Heart left ventricle (tissue), 16 donors: ENCODE measurements around the gene KRT39. TPM values are rescaled to one million over a fixed set of nuclear protein-coding genes. Genes with fewer than 3 reads are reported as not detected.

Experiments used
- ATAC-seq, 4 donors: fragments of 200-7000 bp; cut with Tn5 transposase; one replicate each; pipeline ENCODE4 v1.9.1; 2020 to 2022; ENCODE audit warnings: moderate library complexity in 4 of 4, mild to moderate bottlenecking in 3 of 4, moderate number of reproducible peaks in 1 of 4
- DNase-seq, 5 donors: peaks; one replicate each; pipeline ENCODE4 v3.0.0-alpha.2; 2020
- H3K27ac ChIP-seq, 12 donors: fragments of 200-600 bp; sonication (generic) in 4 of 12; one replicate each; pipeline versions ENCODE4 v1.5.0 to v1.8.0; 2016 to 2022; ENCODE audit warnings: mild to moderate bottlenecking in 2 of 12
- H3K27me3 ChIP-seq, 9 donors: fragments of 200-600 bp; sonication (generic) in 2 of 9; one replicate each; pipeline versions ENCODE4 v1.5.1 to v1.8.0; 2016 to 2022; ENCODE audit warnings: mild to moderate bottlenecking in 3 of 9
- H3K36me3 ChIP-seq, 9 donors: fragments of 200-600 bp; sonication (generic) in 2 of 9; one replicate each; pipeline versions ENCODE4 v1.5.0 to v1.8.0; 2018 to 2022; ENCODE audit warnings: mild to moderate bottlenecking in 2 of 9
- H3K4me1 ChIP-seq, 12 donors: fragments of 200-600 bp; sonication (generic) in 4 of 12; one replicate each; pipeline versions ENCODE4 v1.5.0 to v1.8.0; 2016 to 2022; ENCODE audit warnings: mild to moderate bottlenecking in 3 of 12
- H3K4me3 ChIP-seq, 12 donors: fragments of 200-600 bp; sonication (generic) in 4 of 12; one replicate each; pipeline versions ENCODE4 v1.5.0 to v1.8.0; 2017 to 2022; ENCODE audit warnings: mild to moderate bottlenecking in 9 of 12, moderate library complexity in 4 of 12
- H3K9me3 ChIP-seq, 12 donors: fragments of 200-600 bp; sonication (generic) in 4 of 12; one replicate each; pipeline versions ENCODE4 v1.5.0 to v1.8.0; 2016 to 2022; ENCODE audit warnings: mild to moderate bottlenecking in 1 of 12
- POLR2A ChIP-seq, 2 donors: fragments of 450-650 bp; IDR thresholded peaks; one replicate each; pipeline ENCODE4 v1.6.1; 2017; ENCODE audit warnings: antibody characterized with exemption in 2 of 2, mild to moderate bottlenecking in 2 of 2, moderate library complexity in 2 of 2
- WGBS, 4 donors: extraction: QIAGEN DNeasy Blood & Tissue Kit in 2 of 4; methylation state at CpG; one replicate each; pipeline versions ENCODE4 v1.1.5 to v1.1.7; 2013 to 2018; 5-methylcytosine and 5-hydroxymethylcytosine counted together
- intact Hi-C, 10 donors: fragments of 100-400 bp; cut with DNase I; formaldehyde crosslinking; loops; one replicate each; pipeline versions ENCODE4 v1.11.1 to v1.14.2; 2022
- long read RNA-seq, 3 donors: library from polyadenylated mRNA; unstranded; transcript quantifications; one replicate each; pipeline ENCODE4 v2.0.0, GENCODE V29; 2020 to 2021
- polyA plus RNA-seq, 2 donors: library from polyadenylated mRNA; stranded (reverse); fragments of 200-250 nt; gene quantifications; one replicate each; pipeline ENCODE4 v1.2.3, GENCODE V29; 2013
- total RNA-seq, 9 donors: library from RNA; depleted of rRNA in 2 of 9; stranded (reverse); fragments of >200 nt in 2 of 9; fragmentation: NEBNext Ultra II Directional in 3 of 9; extraction: Animal tissue kit (Norgen Biotek cat#: 25700) in 3 of 9; gene quantifications; one replicate each; pipeline versions ENCODE4 v1.1.0 to v1.2.4, GENCODE V29; 2016 to 2023
- TF ChIP-seq, protein P1 (sequence below), 12 donors: fragments of 200-600 bp; sonication (generic) in 4 of 12; IDR thresholded peaks; one replicate each; pipeline versions ENCODE4 v1.5.0 to v1.8.0; 2018 to 2022; ENCODE audit warnings: antibody characterized with exemption in 12 of 12, mild to moderate bottlenecking in 5 of 12
- donor health status: ischemic (EF 13 %, LVEDD 7.1; RV severe dilation, severe dysfunction).
- donor health status: healthy with polysubstance abuse.
- donor health status: DM: no; HTN: yes; CAD: no.
- donor health status: DM: no; HTN: no; CAD: no.
- donor health status: ischemic (EF 25% LVEDD 6.9; RV normal size, moderate dysfunction).
- donor health status: ischemic (EF 25% LVEDD 5.7; RV mildly dilated, moderate dysfunction).
- donor health status: healthy.
- donor health status: DM: yes; HTN: yes; CAD: no.
- donor health status: ischemic (EF 35%, LVEDD 5.7; RV mildly dilated, moderate dysfunction).
- donor health status: nonischemic (EF 11% LVEDD 7.7; RV severe dilation, severe dysfunction).
- donor health status: DM: yes; HTN: yes; CAD: no.
- donor health status: PGD.
- donor health status: ischemic (EF 29% LVEDD 5.4; RV normal size, mild dysfunction).
- donor health status: nonischemic (EF 23%, LVEDD 6.1; RV moderate dilation, normal function).

The KRT39 gene
- total RNA-seq (not detected), polyA plus RNA-seq (not detected)
- long read RNA-seq, donor 1 = 0 reads
- long read RNA-seq, donor 2 = 0 reads
- long read RNA-seq, donor 3 = 0 reads

GRCh38 chr17:40966848-40967247 is at the start of gene KRT39:
KRT39 (minus strand) TSS chr17:40966948; CDS start chr17:40966856, 92 bp downstream.
- H3K9me3 ChIP-seq = peaks cover 0 to 3% (median 0%) of the 10 kb centered on the region in 12 donors
- no peaks in the 10 kb centered on the region for H3K4me1 ChIP-seq
- ATAC-seq (no peak), DNase-seq (no peak)
- no peak within 1 kb of the TSS for H3K27ac ChIP-seq
- TF ChIP-seq, protein P1, sequence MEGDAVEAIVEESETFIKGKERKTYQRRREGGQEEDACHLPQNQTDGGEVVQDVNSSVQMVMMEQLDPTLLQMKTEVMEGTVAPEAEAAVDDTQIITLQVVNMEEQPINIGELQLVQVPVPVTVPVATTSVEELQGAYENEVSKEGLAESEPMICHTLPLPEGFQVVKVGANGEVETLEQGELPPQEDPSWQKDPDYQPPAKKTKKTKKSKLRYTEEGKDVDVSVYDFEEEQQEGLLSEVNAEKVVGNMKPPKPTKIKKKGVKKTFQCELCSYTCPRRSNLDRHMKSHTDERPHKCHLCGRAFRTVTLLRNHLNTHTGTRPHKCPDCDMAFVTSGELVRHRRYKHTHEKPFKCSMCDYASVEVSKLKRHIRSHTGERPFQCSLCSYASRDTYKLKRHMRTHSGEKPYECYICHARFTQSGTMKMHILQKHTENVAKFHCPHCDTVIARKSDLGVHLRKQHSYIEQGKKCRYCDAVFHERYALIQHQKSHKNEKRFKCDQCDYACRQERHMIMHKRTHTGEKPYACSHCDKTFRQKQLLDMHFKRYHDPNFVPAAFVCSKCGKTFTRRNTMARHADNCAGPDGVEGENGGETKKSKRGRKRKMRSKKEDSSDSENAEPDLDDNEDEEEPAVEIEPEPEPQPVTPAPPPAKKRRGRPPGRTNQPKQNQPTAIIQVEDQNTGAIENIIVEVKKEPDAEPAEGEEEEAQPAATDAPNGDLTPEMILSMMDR (IDR thresholded peaks at IDR 0.05) = no peak
- TF ChIP-seq POLR2A (IDR thresholded peaks at IDR 0.05) = no peak
- intact Hi-C loops = no loop called here
- no peaks in the 10 kb centered on the region for H3K27me3 ChIP-seq
- H3K36me3 ChIP-seq = no peaks in the 10 kb centered on the region
- no peak within 1 kb of the TSS for H3K4me3 ChIP-seq
- WGBS, 4 donors = 50 to 64% (median 56%) methylated on average over 1 of the region's 1 CpG

DNA sequence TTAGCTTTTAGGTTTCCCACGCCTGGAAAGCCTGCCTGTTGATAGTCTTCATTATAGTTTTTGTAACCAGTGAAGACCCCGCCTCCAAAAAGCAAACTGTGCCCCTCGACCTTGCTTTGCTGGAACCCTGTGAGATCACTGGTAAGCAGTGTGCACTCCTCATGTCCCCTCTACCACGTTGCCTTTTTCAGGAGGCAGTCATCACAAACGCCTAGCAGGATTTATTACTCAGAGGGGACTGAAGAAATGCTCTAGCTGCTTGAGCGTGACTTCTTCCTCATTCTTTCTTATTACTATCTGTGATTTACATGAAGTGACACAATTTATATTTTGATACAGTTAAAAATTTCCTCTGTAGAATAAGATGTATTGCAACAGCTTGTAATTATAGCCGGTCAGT is 48.7 kb upstream of the KRT39 start:
- ATAC-seq = no peak

DNA sequence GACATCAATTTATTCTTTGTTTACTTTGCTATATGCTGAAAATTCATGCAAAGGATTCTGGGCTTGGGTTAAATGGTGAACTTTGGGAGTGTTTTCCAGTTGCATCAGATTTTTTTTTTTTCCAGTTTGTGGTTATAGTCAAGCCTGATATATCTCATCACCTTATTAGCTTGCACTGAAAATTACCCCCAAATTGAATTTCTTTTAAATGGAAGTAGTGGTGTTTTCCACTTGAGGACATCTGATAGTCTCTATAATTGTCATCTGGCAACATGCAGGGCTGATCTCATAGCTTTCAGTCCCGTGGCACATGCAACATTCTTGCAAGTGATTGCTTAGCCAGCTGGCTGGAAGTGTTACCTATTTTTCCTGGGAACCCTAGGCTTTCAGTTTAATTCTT is 46.9 kb upstream of the KRT39 start:
- DNase-seq (no peak), ATAC-seq (peak in 1 of 4 donors; percentile 62)
- intact Hi-C loops = loop anchor here in 1 of 10 donors (5.0 kb wide), 1 partner anchor 51 kb away; no protein-coding TSS in a partner anchor
- WGBS, 4 donors = 3 to 13% (median 12%) methylated on average over 1 of the region's 1 CpG
- peaks cover 0 to 4% (median 0%) of the 10 kb centered on the region in 9 donors for H3K27me3 ChIP-seq
- peaks cover 0 to 9% (median 0%) of the 10 kb centered on the region in 12 donors for H3K4me1 ChIP-seq
- H3K4me3 ChIP-seq = no peak overlapping the region
- H3K9me3 ChIP-seq = no peaks in the 10 kb centered on the region
- TF ChIP-seq, protein P1 (IDR thresholded peaks at IDR 0.05) = no peak
- TF ChIP-seq POLR2A (IDR thresholded peaks at IDR 0.05) = no peak
- no peak overlapping the region for H3K27ac ChIP-seq
- H3K36me3 ChIP-seq = no peaks in the 10 kb centered on the region

More for the DNA sequence above, 48.7 kb upstream of the KRT39 start:
- Histone ChIP-seq H3K4me1 (peaks cover 0 to 9% (median 0%) of the 10 kb centered on the region in 12 donors), H3K9me3 (no peaks in the 10 kb centered on the region), H3K36me3 (no peaks in the 10 kb centered on the region), H3K27me3 (peaks cover 0 to 4% (median 0%) of the 10 kb centered on the region in 9 donors), H3K27ac (no peak overlapping the region), H3K4me3 (no peak overlapping the region)
- TF ChIP-seq, protein P1 (IDR thresholded peaks at IDR 0.05) = no peak
- TF ChIP-seq POLR2A (IDR thresholded peaks at IDR 0.05) = no peak
- no peak for DNase-seq
- 67 to 77% (median 72%) methylated on average over 7 of the region's 7 CpGs for WGBS, 4 donors
- intact Hi-C loops = no loop called here

GRCh38 chr17:41013181-41013580 is 46.4 kb upstream of the KRT39 start:
- Histone ChIP-seq H3K36me3 (no peaks in the 10 kb centered on the region), H3K4me3 (no peak overlapping the region), H3K9me3 (no peaks in the 10 kb centered on the region), H3K27me3 (peaks cover 0 to 4% (median 0%) of the 10 kb centered on the region in 9 donors), H3K4me1 (peaks cover 0 to 9% (median 0%) of the 10 kb centered on the region in 12 donors), H3K27ac (no peak overlapping the region)
- TF ChIP-seq, protein P1 (IDR thresholded peaks at IDR 0.05) = no peak
- no peak for TF ChIP-seq POLR2A (IDR thresholded peaks at IDR 0.05)
- DNase-seq = no peak
- intact Hi-C loops = loop anchor here in 1 of 10 donors (5.0 kb wide), 1 partner anchor 51 kb away; no protein-coding TSS in a partner anchor
- no peak for ATAC-seq
- 60 to 81% (median 78%) methylated on average over 3 of the region's 3 CpGs for WGBS, 4 donors
